GM12874 (cell line): ENCODE measurements around the gene IFI35.
A peak's percentile ranks its signal among the peaks of the same experiment; 100 is the strongest.

ENCODE experiments used
- TF ChIP-seq, protein P1 (sequence below): IDR thresholded peaks from 2 replicates; pipeline ENCODE4 v1.5.1; 2011; ENCODE audit warnings: low read depth, mild to moderate bottlenecking, control low read depth, low read length, moderate library complexity; ENCODE audit not compliant: insufficient read depth

Gene IFI35

DNA sequence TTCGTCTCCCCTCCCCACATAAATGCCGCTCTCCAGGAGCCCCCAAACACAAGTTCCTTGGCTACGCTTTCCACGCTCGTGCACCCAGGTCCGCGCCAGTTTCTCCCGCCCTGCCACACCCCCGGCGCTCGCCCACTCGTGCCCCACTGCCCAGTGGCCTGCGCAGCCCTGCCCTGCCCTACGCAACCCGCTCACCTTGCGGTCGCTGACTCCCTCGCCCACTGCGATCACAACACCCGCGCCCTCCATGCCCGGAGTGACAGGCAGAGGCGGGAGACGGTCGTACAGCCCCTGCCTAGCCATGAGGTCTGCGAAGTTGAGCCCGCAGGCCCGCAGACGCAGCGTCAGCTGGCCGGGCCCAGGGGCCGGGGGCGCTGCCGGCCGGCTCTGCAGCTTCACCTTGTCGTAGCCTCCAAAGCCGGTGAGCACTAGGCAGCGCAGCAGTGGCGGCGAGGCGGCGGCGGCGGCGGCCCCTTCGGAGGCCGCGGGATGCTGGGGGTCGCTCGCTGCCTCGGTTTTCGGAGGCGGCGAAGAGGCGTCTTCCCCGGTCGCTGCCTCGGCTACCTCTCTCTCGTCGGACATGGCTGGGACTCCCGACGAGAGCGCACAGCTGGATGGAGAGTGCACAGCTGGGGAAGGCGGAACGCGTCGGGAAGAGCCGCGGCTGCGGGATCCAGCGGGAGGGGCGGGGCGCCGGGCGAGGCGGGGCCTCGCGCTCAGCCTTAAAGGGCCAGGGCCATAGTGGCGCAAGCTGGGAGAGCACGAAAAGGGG is 15.3 kb downstream of the IFI35 start, which contains the start of gene VAT1:
TSS of gene VAT1 (minus strand) at position 645 of the 772 bp plus-strand sequence. CDS start at position 582, 63 bp downstream.
- TF ChIP-seq, protein P1, sequence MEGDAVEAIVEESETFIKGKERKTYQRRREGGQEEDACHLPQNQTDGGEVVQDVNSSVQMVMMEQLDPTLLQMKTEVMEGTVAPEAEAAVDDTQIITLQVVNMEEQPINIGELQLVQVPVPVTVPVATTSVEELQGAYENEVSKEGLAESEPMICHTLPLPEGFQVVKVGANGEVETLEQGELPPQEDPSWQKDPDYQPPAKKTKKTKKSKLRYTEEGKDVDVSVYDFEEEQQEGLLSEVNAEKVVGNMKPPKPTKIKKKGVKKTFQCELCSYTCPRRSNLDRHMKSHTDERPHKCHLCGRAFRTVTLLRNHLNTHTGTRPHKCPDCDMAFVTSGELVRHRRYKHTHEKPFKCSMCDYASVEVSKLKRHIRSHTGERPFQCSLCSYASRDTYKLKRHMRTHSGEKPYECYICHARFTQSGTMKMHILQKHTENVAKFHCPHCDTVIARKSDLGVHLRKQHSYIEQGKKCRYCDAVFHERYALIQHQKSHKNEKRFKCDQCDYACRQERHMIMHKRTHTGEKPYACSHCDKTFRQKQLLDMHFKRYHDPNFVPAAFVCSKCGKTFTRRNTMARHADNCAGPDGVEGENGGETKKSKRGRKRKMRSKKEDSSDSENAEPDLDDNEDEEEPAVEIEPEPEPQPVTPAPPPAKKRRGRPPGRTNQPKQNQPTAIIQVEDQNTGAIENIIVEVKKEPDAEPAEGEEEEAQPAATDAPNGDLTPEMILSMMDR, result no peak

DNA sequence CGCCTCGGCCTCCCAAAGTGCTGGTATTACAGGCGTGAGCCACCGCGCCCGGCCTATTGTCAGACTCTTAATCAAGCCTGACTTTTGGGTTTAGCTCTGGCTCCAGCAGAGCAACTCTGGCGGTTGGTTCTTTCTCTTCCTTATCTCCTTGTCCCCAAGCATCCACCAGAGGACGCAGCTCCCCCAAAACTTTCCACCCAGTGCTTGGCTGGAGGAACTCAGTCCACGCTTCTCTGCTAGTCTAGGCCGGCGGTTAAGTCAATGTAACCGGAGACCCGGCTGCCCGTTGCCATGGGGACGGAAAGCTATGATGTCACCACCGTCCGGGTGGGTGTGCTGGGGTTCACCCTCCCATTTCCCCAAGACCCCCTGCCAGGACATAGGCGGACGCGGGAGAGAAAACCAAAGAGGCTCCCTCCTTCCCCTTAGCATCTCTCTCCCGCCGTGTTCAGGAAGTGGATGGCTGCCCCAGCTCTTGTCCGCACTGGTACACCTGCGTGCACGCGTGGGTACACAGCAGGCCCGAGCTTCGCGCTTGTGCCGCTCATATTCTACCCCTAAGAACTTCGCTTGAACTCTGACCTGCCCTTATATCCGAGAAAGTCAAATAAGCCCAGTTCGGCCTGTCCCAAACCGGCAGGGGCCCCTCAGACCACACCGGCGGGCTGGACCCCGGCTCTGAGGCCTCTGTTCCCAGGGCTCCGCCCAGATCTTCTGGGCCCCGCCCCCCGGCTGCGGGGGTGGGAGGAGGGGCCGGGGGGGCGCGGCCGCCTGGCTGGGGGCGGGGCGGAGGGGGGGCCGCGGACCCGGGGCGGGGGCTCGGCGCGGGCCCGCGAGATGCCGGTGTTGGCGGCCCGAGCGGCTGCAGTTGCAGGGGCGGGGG is 18.1 kb downstream of the IFI35 start, which contains the start of gene RND2:
TSS of gene RND2 (plus strand) at position 825 of the 883 bp plus-strand sequence. CDS start 117 bp downstream, outside the sequence.
- TF ChIP-seq, protein P1, result peak; percentile 79

DNA sequence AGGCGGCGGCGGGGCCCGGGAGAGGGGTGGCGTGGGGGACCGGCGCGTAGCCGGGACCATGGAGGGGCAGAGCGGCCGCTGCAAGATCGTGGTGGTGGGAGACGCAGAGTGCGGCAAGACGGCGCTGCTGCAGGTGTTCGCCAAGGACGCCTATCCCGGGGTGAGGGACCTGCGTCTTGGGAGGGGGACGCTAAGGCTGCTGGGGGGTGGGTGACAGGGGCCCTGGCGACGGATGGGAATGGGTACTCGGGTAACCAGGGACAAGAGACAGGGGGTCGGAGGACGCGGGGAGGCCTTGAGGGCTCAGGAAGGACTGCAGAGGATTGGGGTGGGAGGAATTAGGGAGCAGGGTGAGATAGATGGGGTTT is 18.7 kb downstream of the IFI35 start:
- TF ChIP-seq, protein P1, result no peak

DNA sequence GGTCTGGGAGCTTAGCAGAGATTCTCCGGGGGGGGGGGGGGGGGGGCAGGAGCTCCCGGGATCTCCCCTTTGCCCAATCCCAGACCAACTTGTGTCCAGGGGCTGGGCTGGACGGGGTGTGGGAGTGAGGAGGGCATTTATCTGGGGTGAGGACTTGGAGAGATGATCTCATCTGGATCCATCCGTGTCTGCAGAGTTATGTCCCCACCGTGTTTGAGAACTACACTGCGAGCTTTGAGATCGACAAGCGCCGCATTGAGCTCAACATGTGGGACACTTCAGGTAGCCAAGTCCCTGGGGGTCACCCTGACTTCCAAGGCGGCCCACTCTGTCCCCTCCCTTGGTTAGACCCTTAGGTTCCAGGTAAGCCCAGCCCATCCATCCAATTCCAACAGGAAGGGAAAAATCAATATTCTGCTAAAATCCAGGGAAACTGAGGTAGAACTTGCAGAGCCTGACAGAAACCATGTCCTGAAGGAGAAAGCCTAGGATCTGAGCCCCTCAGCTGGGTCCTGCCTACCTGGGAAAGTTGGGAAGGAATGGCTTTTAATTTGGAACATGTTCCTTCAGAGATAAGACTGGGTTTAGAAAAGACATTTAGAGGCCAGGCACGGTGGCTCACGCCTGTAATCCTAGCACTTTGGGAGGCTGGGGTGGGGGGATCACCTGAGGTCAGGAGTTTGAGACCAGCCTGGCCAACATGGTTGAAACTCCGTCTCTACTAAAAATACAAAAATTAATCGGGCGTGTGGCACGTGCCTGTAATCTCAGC is 19.4 kb downstream of the IFI35 start:
- TF ChIP-seq, protein P1, result no peak

DNA sequence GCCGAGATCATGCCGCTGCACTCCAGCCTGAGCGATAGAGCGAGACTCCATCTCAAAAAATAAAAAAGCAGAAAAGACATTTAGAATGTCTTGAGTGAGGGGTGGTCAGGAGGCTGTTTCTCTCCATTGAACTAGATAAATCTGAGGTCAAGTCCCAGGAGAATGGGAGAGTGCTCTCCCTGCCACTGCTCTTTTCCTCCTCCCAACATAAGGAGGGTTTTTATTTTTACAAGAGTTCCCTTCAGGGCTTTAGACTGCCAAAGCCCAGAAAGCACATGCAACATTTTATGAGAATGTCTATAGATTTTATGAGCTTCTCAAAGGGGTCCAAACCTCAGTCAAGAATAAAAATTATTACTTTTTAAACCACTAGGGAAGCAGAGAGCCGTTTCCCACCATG is 20.0 kb downstream of the IFI35 start:
- TF ChIP-seq, protein P1, result no peak

DNA sequence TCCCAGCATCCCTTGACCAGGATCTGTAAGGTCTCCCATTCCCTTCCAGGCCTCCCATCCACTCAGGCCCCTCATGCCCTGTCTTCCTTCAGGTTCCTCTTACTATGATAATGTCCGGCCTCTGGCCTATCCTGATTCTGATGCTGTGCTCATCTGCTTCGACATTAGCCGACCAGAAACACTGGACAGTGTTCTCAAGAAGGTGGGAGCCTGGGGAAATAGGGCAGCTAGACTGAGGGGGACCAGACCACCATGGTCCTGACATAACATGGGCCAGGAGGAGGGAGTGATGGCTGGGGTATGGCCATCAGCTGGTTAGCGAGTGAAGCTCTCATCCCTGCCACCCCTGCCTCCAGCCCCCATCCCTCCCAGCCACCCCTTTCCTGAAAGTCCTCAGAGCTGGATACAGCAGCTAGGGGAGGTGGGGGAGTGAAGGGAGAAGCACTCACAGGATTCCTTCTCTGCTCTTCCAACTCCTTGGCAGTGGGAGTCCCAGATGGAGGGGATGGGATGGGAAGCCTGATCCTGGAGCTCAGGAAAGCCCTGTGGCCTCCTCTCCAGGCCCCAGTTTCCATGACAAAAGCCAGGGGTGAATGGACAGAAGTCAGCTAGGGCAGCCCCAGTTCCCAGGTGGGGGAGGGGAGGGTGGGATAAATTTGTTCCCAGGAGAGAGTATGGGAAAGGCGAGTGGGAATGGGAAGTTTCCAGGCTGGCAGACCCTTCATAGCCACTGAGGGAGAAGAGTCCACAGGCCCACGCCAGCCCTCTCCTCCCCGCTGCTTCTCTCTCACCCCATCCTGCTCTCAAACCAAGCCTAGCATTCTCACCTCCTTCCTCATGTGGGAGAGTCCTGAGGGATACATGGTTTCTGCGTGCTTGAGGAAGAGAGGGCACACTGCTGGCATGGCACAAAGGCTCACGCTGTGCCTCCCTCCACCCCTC is 20.8 kb downstream of the IFI35 start:
- TF ChIP-seq, protein P1, result no peak
